NCI-H460 (cell line): ENCODE measurements around the gene MBD3. TPM values are rescaled to one million over a fixed set of nuclear protein-coding genes. Genes with fewer than 3 reads are reported as not detected.

Experiments
- DNase-seq: peaks from one replicate; pipeline ENCODE4 v3.0.0-alpha.2; 2016; ENCODE audit warnings: low read depth; ENCODE audit errors: extremely low read depth
- small RNA-seq, 2 experiments: library from RNA; depleted of rRNA; stranded (forward); fragments of <200 nt; gene quantifications; one replicate each; pipeline ENCODE3, GENCODE V24; 2014
- total RNA-seq: library from RNA; depleted of rRNA; stranded (reverse); fragments of >200 nt; shearing (Covaris generic); gene quantifications from 2 replicates; pipeline ENCODE4 v1.2.3, GENCODE V29; 2014; rRNA removed

The MBD3 gene
- total RNA-seq, 1 experiment from 2014 or later = 70.8 TPM

DNA sequence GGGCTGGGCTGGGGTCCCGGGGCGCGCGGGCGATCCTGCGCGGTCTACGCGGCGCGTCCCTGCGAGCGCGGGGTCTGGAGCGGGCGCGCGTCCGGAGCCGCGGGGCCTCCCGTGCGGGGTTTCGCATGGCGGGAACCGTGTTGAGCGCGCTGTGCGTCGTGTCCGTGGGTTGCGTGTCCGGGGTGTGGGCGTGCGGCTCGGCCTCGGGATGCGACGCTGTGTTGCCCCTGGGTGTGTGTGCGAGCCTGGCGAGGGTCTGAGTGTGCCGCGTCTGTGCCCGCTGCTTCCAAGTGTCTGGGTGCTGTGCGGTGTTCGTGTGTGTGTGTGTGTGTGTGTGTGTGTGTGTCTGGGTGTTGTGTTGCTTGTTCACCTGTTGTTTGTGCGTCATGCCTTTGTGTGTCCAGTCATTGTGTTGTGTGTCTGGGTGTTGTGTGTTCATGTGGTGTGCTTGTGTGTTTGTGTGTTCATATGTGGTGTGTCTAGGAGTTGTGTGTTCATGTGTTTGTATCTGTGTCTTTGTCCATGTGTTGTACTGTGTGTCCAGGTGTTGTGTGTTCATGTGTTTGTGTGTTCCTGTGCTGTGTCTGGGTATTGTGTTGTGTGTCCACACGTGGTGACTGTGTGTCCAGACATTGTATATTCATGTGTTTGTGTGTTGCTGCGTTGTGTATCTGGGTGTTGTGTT lies 68.2 kb downstream of the MBD3 start:
- no peak for DNase-seq

Small RNA genes within 50 kb of the gene (small RNA-seq; reads per million reads assigned to genes)
- 0 reads per million in 2 experiments for gene AC005943.2
- 0 reads per million in 2 experiments for gene RN7SL477P
- 0 reads per million in 2 experiments for gene RNU6-1223P

Other genes starting within 250 kb of the MBD3 start
- 52.3 and 78.2 TPM in 2 replicates for gene NDUFS7, start 209.0 kb downstream of the MBD3 start, total RNA-seq
- 9.7 and 10.3 TPM in 2 replicates for gene GAMT, start 191.3 kb downstream of the MBD3 start, total RNA-seq
- gene DAZAP1, start 185.3 kb downstream of the MBD3 start, total RNA-seq = 101 and 122 TPM in 2 replicates
- 1,189 and 1,346 TPM in 2 replicates for gene RPS15, start 154.5 kb downstream of the MBD3 start, total RNA-seq
- gene APC2, start 142.7 kb downstream of the MBD3 start, total RNA-seq = 0.02 TPM in 1 of 2 replicates, not detected in the other
- 21.0 and 28.9 TPM in 2 replicates for gene C19orf25, start 113.7 kb downstream of the MBD3 start, total RNA-seq
- gene PCSK4, start 102.5 kb downstream of the MBD3 start, total RNA-seq = 0.79 and 2.7 TPM in 2 replicates
- 0.79 and 0.92 TPM in 2 replicates for gene REEP6, start 101.7 kb downstream of the MBD3 start, total RNA-seq
- 0.57 and 1.0 TPM in 2 replicates for gene ADAMTSL5, start 79.8 kb downstream of the MBD3 start, total RNA-seq
- 0.05 TPM in 1 of 2 replicates, not detected in the other for gene PLK5, start 68.8 kb downstream of the MBD3 start, total RNA-seq
- gene MEX3D, start 24.5 kb downstream of the MBD3 start, total RNA-seq = 11.5 and 16.9 TPM in 2 replicates
- gene UQCR11, start 12.6 kb upstream of the MBD3 start, total RNA-seq = 83.7 and 102 TPM in 2 replicates
- gene TCF3, start 59.8 kb upstream of the MBD3 start, total RNA-seq = 44.8 and 50.1 TPM in 2 replicates
- not detected in 2 replicates for gene ONECUT3, start 160.6 kb upstream of the MBD3 start, total RNA-seq
- gene ATP8B3, start 219.4 kb upstream of the MBD3 start, total RNA-seq = 1.4 and 1.7 TPM in 2 replicates